HS-5 (cell line): ENCODE data around the gene LRIG1.

Source experiments
- DNase-seq: peaks from one replicate; pipeline ENCODE4 v3.0.0-alpha.2; 2012; ENCODE audit warnings: low read depth

The LRIG1 gene

GRCh38 chr3:66354001-66354400 is 146.8 kb downstream of the LRIG1 start:
- DNase-seq, result no peak

GRCh38 chr3:66353530-66353929 is 147.3 kb downstream of the LRIG1 start:
- peak; percentile 39 for DNase-seq

GRCh38 chr3:66353039-66353438 is 147.8 kb downstream of the LRIG1 start:
- no peak for DNase-seq

- no peak for DNase-seq
Observed at GRCh38 chr3:66350601-66351000, 150.2 kb downstream of the LRIG1 start.

GRCh38 chr3:66348704-66349103 is 152.1 kb downstream of the LRIG1 start:
- no peak for DNase-seq

GRCh38 chr3:66344848-66345578 is 155.8 kb downstream of the LRIG1 start:
- DNase-seq, result no peak

- no peak for DNase-seq
Observed at GRCh38 chr3:66344391-66344811, 156.4 kb downstream of the LRIG1 start.

- no peak for DNase-seq
Observed at GRCh38 chr3:66342717-66343356, 158.0 kb downstream of the LRIG1 start.

- DNase-seq, result peak; percentile 34
Observed at GRCh38 chr3:66338927-66339326, 161.9 kb downstream of the LRIG1 start.

GRCh38 chr3:66336333-66336766 is 164.5 kb downstream of the LRIG1 start:
- peak; percentile 43 for DNase-seq

- DNase-seq, result no peak
Observed at GRCh38 chr3:66335671-66336070, 165.2 kb downstream of the LRIG1 start.
